Neural crest cell (in vitro differentiated cells): ENCODE data around the gene EMX2. TPM values are rescaled to one million over a fixed set of nuclear protein-coding genes. Genes with fewer than 3 reads are reported as not detected.

Experiments
- DNase-seq: peaks from one replicate; pipeline ENCODE4 v3.0.0; 2021; ENCODE audit warnings: low read depth, mixed read lengths, low spot score
- H3K27ac Mint-ChIP-seq: one replicate; pipeline ENCODE4 v1.8.0; 2021; ENCODE audit warnings: mild to moderate bottlenecking, mixed read lengths; ENCODE audit not compliant: unreplicated experiment
- H3K27me3 Mint-ChIP-seq: 2 replicates; pipeline ENCODE4 v1.8.0; 2021; ENCODE audit warnings: low read depth, mild to moderate bottlenecking, mixed read lengths
- H3K36me3 Mint-ChIP-seq: 2 replicates; pipeline ENCODE4 v1.8.0; 2021; ENCODE audit warnings: low read depth, mild to moderate bottlenecking, mixed read lengths
- H3K4me1 Mint-ChIP-seq: 2 replicates; pipeline ENCODE4 v1.8.0; 2021; ENCODE audit warnings: mixed read lengths
- H3K4me3 Mint-ChIP-seq: one replicate; pipeline ENCODE4 v1.8.0; 2021; ENCODE audit warnings: mild to moderate bottlenecking, mixed read lengths
- H3K9me3 Mint-ChIP-seq: 2 replicates; pipeline ENCODE4 v1.8.0; 2021; ENCODE audit warnings: mixed read lengths
- CTCF ChIP-seq: fragments of 200-600 bp; sonication (generic); conservative IDR thresholded peaks from 2 replicates; pipeline ENCODE4 v1.5.0; 2021; ENCODE audit warnings: antibody characterized with exemption, mild to moderate bottlenecking
- total RNA-seq: library from RNA; stranded (reverse); gene quantifications from 2 replicates; pipeline ENCODE4 v1.2.1, GENCODE V29; 2021

EMX2 gene
- total RNA-seq, 1 donor from 2014 or later, result 1.0 TPM

- peaks cover 2% of the 10 kb centered on the region for H3K36me3 Mint-ChIP-seq
- H3K4me3 Mint-ChIP-seq, result peak overlapping the region; percentile 53
- H3K9me3 Mint-ChIP-seq, result no peaks in the 10 kb centered on the region
- peaks cover 44% of the 10 kb centered on the region for H3K4me1 Mint-ChIP-seq
- TF ChIP-seq CTCF, result no peak
- DNase-seq, result no peak
- H3K27me3 Mint-ChIP-seq, result peaks cover 100% of the 10 kb centered on the region
- no peak overlapping the region for H3K27ac Mint-ChIP-seq
Observed at GRCh38 chr10:117546581-117547015, 4.1 kb downstream of the EMX2 start.

GRCh38 chr10:117547016-117547715 is 4.6 kb downstream of the EMX2 start:
- H3K27ac Mint-ChIP-seq, result no peak overlapping the region
- no peaks in the 10 kb centered on the region for H3K9me3 Mint-ChIP-seq
- H3K4me1 Mint-ChIP-seq, result peaks cover 46% of the 10 kb centered on the region
- no peak for DNase-seq
- peak overlapping the region; percentile 52 for H3K4me3 Mint-ChIP-seq
- no peak for TF ChIP-seq CTCF
- peaks cover 100% of the 10 kb centered on the region for H3K27me3 Mint-ChIP-seq
- peaks cover 2% of the 10 kb centered on the region for H3K36me3 Mint-ChIP-seq

GRCh38 chr10:117547716-117548668 is 5.4 kb downstream of the EMX2 start:
- no peak for TF ChIP-seq CTCF
- Mint-ChIP-seq H3K9me3 (no peaks in the 10 kb centered on the region), H3K27ac (no peak overlapping the region), H3K36me3 (peaks cover 2% of the 10 kb centered on the region), H3K4me3 (peak overlapping the region; percentile 52), H3K4me1 (peaks cover 48% of the 10 kb centered on the region), H3K27me3 (peaks cover 100% of the 10 kb centered on the region)
- DNase-seq, result no peak

- H3K9me3 Mint-ChIP-seq, result no peaks in the 10 kb centered on the region
- DNase-seq, result no peak
- H3K27ac Mint-ChIP-seq, result no peak overlapping the region
- H3K36me3 Mint-ChIP-seq, result peaks cover 2% of the 10 kb centered on the region
- no peak for TF ChIP-seq CTCF
- H3K27me3 Mint-ChIP-seq, result peaks cover 100% of the 10 kb centered on the region
- H3K4me1 Mint-ChIP-seq, result peaks cover 47% of the 10 kb centered on the region
- no peak overlapping the region for H3K4me3 Mint-ChIP-seq
Observed at GRCh38 chr10:117549100-117549585, 6.6 kb downstream of the EMX2 start.

- H3K27me3 Mint-ChIP-seq, result peaks cover 100% of the 10 kb centered on the region
- no peak for DNase-seq
- H3K27ac Mint-ChIP-seq, result no peak overlapping the region
- TF ChIP-seq CTCF, result no peak
- peak overlapping the region; percentile 6 for H3K4me3 Mint-ChIP-seq
- H3K36me3 Mint-ChIP-seq, result peaks cover 2% of the 10 kb centered on the region
- H3K9me3 Mint-ChIP-seq, result no peaks in the 10 kb centered on the region
- H3K4me1 Mint-ChIP-seq, result peaks cover 43% of the 10 kb centered on the region
Observed at GRCh38 chr10:117550076-117550475, 7.5 kb downstream of the EMX2 start.
